A549 treated with CORT108297 at 1 μM for 4 hours (cell line): ENCODE results near the gene RBM38. TPM values are rescaled to one million over a fixed set of nuclear protein-coding genes. Genes with fewer than 3 reads are reported as not detected.

Source experiments
- total RNA-seq: library from RNA; stranded (reverse); fragments of 200-300 nt; extraction: Qiagen RNA extraction; gene quantifications from 5 replicates; pipeline ENCODE4 v1.2.3, GENCODE V29; 2022

Gene RBM38
- 24.0 to 36.3 TPM (median 34.7 TPM) in 5 replicates for total RNA-seq

DNA sequence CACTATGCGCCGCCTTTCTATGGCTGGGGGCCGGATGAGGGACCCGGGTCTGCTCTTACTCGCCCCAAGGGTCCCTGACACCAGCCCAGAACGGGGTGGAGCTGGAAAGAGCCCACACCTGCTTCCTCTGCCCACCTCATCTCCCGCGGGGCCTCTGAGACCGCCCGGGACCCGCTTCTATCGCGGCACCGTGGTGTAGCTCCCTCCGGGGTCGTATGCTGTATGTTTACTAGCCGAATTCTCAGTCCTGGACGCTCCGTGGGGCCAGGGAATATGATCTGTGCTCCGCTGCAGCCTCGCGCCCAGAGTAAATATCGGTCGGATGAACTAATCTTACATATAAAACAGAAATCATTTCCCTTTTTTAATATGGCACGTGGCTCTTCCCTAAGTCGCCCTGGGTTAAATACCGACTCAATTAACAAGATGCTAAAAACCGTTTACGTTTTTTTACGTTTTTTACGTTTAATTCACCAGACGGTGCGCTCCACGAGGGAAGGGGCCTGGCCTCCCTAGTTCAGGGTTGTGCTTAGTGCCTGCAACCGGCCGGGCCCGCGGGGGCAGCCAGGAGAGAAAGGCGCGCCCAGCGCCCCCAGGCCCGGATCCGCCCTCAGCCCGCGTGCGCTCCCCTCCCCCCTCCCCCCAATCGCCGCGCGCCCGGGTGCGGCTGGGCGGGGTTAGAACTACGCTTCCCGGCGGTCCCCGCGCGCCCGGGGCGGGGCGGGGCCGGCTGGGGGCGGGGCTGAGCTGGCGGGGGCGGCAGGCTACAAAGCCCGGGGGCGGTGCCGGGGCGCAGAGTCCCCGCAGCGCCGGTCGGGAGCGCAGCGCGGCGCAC, at the start of gene RBM38:
RBM38 (plus strand) TSS at position 793 of the 835 bp plus-strand sequence. CDS start 186 bp downstream, outside the sequence.

DNA sequence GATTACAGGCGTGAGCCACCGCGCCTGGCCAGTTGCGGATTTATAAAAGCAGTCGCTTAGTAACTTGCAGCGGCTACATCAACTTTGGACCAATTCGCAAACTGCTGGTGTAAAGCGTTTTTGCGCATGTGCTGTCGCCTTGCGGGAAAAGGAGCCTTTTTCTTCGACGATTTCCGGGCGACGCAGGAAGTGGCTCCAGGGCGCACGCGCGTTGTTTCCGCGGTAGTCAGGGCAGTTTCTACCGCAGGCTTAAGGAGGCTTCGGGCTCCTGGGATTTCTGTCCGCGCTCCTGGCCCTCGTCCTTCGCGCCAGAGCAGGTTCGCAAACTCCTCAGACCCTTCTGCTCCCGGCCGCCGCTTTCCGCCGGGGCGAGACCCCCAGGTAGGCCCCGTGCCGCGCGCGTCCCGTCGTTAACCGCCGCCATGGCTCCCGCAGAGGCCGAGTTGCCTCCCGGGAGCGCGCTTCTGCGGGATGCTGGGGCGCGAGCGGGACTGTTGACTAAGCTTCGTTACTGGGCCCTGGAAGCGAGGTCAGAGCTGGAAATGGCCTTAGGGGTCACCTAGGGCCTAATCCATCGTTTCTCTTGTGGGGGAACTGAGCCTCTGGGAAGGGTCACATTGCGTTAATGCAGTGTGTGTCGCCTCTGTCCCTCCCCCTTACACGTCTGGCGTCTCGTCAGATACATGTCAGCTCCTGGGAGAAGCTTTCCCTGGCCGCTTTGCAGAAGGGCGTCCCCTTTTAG, 40.0 kb upstream of the RBM38 start, which contains the start of gene RAE1:
RAE1 (plus strand) TSS at position 214 of the 742 bp plus-strand sequence. CDS start 2,784 bp downstream, outside the sequence.

Other genes with a start within 250 kb of the RBM38 start
- gene BMP7, start 124.8 kb upstream of the RBM38 start, total RNA-seq, result 0.24 to 0.82 TPM (median 0.68 TPM) in 5 replicates
- gene SPO11, start 61.6 kb upstream of the RBM38 start, total RNA-seq, result not detected in 5 replicates
- 59.7 to 75.0 TPM (median 62.2 TPM) in 5 replicates for gene RAE1, start 40.1 kb upstream of the RBM38 start, total RNA-seq
- 0.03 to 0.06 TPM (median 0.06 TPM) in 4 of 5 replicates, not detected in the other for gene CTCFL, start 133.7 kb downstream of the RBM38 start, total RNA-seq
- gene PCK1, start 169.7 kb downstream of the RBM38 start, total RNA-seq, result 0.05 to 0.09 TPM (median 0.06 TPM) in 3 of 5 replicates, not detected in the others
- gene ZBP1, start 229.0 kb downstream of the RBM38 start, total RNA-seq, result 0.08 TPM in 1 of 5 replicates, not detected in the others